Mucosa of descending colon (tissue), 3 donors: ENCODE measurements around the gene DET1. TPM values are rescaled to one million over a fixed set of nuclear protein-coding genes. Genes with fewer than 3 reads are reported as not detected.

ENCODE experiments used
- ATAC-seq: fragments of 200-7000 bp; cut with Tn5 transposase; one replicate; pipeline ENCODE4 v1.9.1; 2020; ENCODE audit warnings: mild to moderate bottlenecking, moderate library complexity
- DNase-seq, 3 donors: peaks; one replicate each; pipeline ENCODE4 v3.0.0-alpha.2; 2020
- H3K36me3 ChIP-seq: fragments of 200-600 bp; one replicate; pipeline ENCODE4 v1.8.0; 2021; ENCODE audit warnings: low read depth, mild to moderate bottlenecking
- H3K4me1 ChIP-seq: fragments of 200-600 bp; one replicate; pipeline ENCODE4 v1.8.0; 2021; ENCODE audit warnings: low read depth, mild to moderate bottlenecking
- H3K4me3 ChIP-seq: fragments of 200-600 bp; one replicate; pipeline ENCODE4 v1.8.0; 2021; ENCODE audit warnings: mild to moderate bottlenecking
- H3K9me3 ChIP-seq: fragments of 200-600 bp; one replicate; pipeline ENCODE4 v1.8.0; 2021; ENCODE audit warnings: mild to moderate bottlenecking
- CTCF ChIP-seq: fragments of 200-600 bp; IDR thresholded peaks from one replicate; pipeline ENCODE4 v1.8.0; 2022; ENCODE audit warnings: antibody characterized with exemption, mild to moderate bottlenecking
- intact Hi-C, 2 donors: fragments of 100-400 bp; cut with DNase I in 1 of 2; cut with micrococcal nuclease in 1 of 2; formaldehyde crosslinking; loops; one replicate each; pipeline versions ENCODE4 v1.11.0 to v1.11.1; 2022; cut with DNase I, micrococcal nuclease
- total RNA-seq, 3 donors: library from RNA; stranded (reverse); fragmentation: NEBNext Ultra II Directional in 2 of 3; extraction: Animal tissue kit (Norgen Biotek cat#: 25700) in 2 of 3; gene quantifications; one replicate each; pipeline versions ENCODE4 v1.2.1 to v1.2.4, GENCODE V29; 2021 to 2023
- donor health status: DM: no; HTN: no; CAD: no; lungs with moderate emphysema.
- donor health status: DM: no; HTN: no; CAD: no.
- donor health status: DM: no; HTN: yes; CAD: no.

DET1 gene
- total RNA-seq, 3 donors from 2014 or later, result 3.9 to 8.4 (median 7.3) TPM

- H3K4me1 ChIP-seq, result peaks cover 14% of the 10 kb centered on the region
- no peak for TF ChIP-seq CTCF
- ATAC-seq (peak; percentile 98), DNase-seq (peak; percentile 91 to 96 (median 92))
- intact Hi-C loops, result no loop called here
- H3K36me3 ChIP-seq, result no peaks in the 10 kb centered on the region
- H3K9me3 ChIP-seq, result no peaks in the 10 kb centered on the region
- peak within 1 kb of the TSS; percentile 85 for H3K4me3 ChIP-seq
Measured at GRCh38 chr15:88467073-88467934, 79.2 kb downstream of the DET1 start, which contains the start of the genes MRPL46 and MRPS11. Gene MRPL46, minus strand, starts transcription at chr15:88467388. Its CDS starts 11 bp downstream, at chr15:88467377. Gene MRPS11, plus strand, starts transcription at chr15:88467708. Its CDS starts 10 bp downstream, at chr15:88467718.

GRCh38 chr15:88465633-88466224 lies 80.8 kb downstream of the DET1 start:
- H3K4me1 ChIP-seq, result peaks cover 14% of the 10 kb centered on the region
- intact Hi-C loops, result no loop called here
- no peak overlapping the region for H3K4me3 ChIP-seq
- no peak for DNase-seq
- no peaks in the 10 kb centered on the region for H3K9me3 ChIP-seq
- no peaks in the 10 kb centered on the region for H3K36me3 ChIP-seq
- no peak for TF ChIP-seq CTCF
- no peak for ATAC-seq

- no peaks in the 10 kb centered on the region for H3K9me3 ChIP-seq
- H3K4me1 ChIP-seq, result peaks cover 14% of the 10 kb centered on the region
- peaks cover 6% of the 10 kb centered on the region for H3K36me3 ChIP-seq
- DNase-seq, result no peak
- no peak overlapping the region for H3K4me3 ChIP-seq
- intact Hi-C loops, result no loop called here
- ATAC-seq, result no peak
- TF ChIP-seq CTCF, result no peak
Measured at GRCh38 chr15:88463870-88464532, 82.5 kb downstream of the DET1 start.

Other genes starting within 250 kb of the DET1 start
- gene MRPL46, start 79.3 kb downstream of the DET1 start, total RNA-seq, result 10 to 100 TPM; 24.9 to 29.3 (median 27.7) TPM
- 10 to 100 TPM; 44.7 to 54.6 (median 52.6) TPM for gene MRPS11, start 79.0 kb downstream of the DET1 start, total RNA-seq
- gene AEN, start 74.7 kb upstream of the DET1 start, total RNA-seq, result 10 to 100 TPM in 2 of 3 donors, 1 to 10 TPM in 1; 8.9 to 22.6 (median 13.3) TPM
- gene ISG20, start 92.3 kb upstream of the DET1 start, total RNA-seq, result 10 to 100 TPM; 32.2 to 69.0 (median 55.4) TPM